LNCaP clone FGC (cell line): ENCODE data around the gene UTP11.

Source experiments
- DNase-seq: peaks from one replicate; pipeline ENCODE4 v3.0.0-alpha.2; 2011; ENCODE audit warnings: low read depth
- H3K4me3 ChIP-seq: 2 replicates; pipeline ENCODE4 v1.5.1; 2011; ENCODE audit warnings: mild to moderate bottlenecking, low read depth, low read length, control low read depth
- TF ChIP-seq, protein P1 (sequence below): IDR thresholded peaks from 2 replicates; pipeline ENCODE4 v1.5.1; 2012; ENCODE audit warnings: mild to moderate bottlenecking; ENCODE audit not compliant: control insufficient read depth, insufficient read depth; ENCODE audit errors: extremely low read depth

The UTP11 gene

DNA sequence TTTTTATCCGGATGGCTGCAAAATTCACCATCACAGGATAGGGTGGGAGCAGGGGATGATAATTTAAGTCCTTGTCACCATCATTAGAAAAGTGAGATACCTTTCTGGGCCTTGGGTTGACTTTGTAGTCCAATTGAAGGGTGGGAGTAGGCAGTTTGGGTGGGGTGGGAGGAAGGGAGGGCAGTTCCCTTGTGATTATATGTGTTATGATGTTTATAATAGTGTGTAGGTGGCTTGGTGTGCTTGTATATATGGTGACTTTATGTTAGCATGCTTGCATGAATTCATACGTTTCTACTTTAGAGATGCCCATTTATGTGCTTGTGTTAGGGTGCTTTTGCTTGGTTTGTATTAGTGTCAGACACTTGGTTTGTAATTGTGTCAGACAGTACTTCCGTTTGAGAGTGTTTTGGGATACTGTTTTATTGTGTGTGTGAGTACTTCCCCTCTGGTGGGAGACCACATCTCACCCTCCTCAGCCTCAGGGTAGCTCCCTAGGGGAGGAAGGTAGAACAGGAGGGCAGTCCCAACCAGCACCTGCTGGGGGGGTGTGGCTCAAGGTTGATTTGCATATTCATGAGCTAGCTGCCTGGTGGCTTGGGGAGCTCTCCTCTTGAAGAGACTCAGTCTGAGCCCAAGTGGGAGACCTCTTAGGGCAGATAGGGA is 40.3 kb downstream of the UTP11 start:
- DNase-seq, result no peak
- H3K4me3 ChIP-seq, result no peak overlapping the region
- TF ChIP-seq, protein P1, sequence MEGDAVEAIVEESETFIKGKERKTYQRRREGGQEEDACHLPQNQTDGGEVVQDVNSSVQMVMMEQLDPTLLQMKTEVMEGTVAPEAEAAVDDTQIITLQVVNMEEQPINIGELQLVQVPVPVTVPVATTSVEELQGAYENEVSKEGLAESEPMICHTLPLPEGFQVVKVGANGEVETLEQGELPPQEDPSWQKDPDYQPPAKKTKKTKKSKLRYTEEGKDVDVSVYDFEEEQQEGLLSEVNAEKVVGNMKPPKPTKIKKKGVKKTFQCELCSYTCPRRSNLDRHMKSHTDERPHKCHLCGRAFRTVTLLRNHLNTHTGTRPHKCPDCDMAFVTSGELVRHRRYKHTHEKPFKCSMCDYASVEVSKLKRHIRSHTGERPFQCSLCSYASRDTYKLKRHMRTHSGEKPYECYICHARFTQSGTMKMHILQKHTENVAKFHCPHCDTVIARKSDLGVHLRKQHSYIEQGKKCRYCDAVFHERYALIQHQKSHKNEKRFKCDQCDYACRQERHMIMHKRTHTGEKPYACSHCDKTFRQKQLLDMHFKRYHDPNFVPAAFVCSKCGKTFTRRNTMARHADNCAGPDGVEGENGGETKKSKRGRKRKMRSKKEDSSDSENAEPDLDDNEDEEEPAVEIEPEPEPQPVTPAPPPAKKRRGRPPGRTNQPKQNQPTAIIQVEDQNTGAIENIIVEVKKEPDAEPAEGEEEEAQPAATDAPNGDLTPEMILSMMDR, result no peak

DNA sequence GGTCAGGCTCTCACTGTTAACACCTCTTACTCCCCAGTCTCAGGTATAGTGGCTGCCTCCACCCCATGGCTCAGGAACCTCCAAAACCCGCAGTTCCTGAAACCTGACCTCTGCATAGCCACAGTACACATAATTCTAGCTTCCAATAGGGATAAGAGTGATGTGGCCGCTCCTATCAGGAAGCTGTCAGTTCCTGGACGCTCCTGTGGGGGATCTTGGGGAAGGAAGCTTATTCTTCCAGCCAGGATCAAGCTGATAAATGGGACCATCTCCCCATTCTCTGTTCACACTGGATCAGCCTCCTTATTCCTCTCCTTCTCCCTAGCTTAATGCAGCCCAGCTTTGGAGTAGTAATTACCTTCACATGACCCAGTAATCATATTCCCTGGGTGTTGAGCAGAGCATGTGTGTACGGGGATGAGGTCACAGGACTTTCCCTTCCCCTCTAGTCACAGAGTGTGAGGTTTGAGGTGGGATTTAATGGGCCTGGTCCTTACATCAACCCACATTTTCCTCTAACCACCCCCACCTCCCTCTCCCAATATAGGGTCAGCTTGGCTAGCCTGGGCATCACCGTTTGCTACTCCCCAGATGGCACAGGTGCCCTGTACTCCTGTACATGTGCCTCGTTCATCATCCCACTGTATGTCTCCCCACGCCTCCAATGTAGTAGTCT is 41.0 kb downstream of the UTP11 start:
- DNase-seq, result no peak
- H3K4me3 ChIP-seq, result no peak overlapping the region
- TF ChIP-seq, protein P1, result no peak

DNA sequence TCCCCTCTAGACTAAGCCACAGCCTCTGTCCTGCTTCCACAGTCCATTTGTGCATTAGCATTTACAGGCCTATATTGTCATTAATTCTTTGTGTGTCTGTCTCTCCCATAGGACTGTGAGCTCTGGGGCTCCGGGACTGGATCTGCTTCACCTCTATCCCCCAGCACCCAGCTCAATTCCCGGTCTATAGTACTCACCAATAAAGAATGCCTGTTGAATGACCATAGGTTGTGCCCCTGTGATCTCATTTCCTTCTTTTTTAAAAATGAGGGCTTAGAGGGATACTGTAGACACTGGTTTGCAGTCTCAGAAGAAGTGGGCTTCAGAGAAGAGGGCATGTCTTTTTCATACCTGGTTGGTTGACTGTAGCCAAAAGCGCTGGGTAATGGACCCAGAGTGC is 42.9 kb downstream of the UTP11 start:
- no peak overlapping the region for H3K4me3 ChIP-seq
- TF ChIP-seq, protein P1, result no peak
- no peak for DNase-seq

DNA sequence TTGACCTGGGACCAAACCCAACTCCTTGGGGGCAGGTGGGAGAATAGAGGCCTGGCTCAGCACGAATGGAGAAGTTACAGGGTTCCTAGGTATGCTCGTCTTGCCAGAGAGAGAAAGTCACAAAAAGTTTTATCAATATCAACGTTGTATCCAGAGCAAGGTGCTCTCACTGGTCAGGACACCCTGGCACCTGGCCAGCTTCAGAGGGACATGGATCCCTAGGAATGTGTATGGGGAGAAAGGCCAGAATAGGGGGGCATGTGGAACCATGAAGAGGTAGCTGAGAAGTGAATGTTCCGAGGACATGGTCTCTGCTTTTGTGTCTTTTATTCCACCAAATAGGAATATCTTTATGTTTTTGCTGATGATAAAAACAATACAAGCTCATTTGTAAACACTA is 43.4 kb downstream of the UTP11 start:
- no peak for DNase-seq
- no peak overlapping the region for H3K4me3 ChIP-seq

DNA sequence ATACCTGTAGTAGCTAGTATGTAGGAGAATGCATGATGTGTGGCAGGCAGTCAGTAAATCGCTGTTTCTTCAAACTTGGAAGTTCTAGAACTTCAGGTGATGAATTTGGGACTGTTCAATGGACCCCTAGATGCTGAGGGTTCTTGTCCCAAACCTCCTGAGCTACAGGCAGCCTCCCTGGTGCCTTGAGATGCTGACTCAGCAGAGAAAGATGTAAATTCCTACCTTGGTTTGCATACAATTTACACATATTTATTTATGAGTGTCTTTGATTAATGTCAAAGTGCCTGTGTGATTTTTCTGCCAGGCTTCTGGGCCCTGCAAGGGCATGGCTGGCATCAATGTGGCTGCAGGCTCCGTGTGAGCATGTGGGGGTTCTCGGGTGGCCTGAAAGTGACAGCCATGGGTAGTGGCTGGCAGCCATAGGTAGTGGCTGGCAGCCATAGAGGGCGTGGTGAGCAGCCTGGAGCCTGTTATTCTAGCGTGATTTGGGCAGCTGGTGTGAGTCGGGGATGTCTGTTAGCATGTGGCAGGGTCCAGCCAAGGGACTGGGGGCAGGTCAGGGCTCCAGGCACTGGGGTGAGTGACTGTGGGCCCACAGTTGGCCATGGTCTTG is 47.2 kb downstream of the UTP11 start:
- TF ChIP-seq, protein P1, result no peak
- no peak for DNase-seq
- no peak overlapping the region for H3K4me3 ChIP-seq

More for the DNA sequence above, 43.4 kb downstream of the UTP11 start:
- TF ChIP-seq, protein P1, result no peak

DNA sequence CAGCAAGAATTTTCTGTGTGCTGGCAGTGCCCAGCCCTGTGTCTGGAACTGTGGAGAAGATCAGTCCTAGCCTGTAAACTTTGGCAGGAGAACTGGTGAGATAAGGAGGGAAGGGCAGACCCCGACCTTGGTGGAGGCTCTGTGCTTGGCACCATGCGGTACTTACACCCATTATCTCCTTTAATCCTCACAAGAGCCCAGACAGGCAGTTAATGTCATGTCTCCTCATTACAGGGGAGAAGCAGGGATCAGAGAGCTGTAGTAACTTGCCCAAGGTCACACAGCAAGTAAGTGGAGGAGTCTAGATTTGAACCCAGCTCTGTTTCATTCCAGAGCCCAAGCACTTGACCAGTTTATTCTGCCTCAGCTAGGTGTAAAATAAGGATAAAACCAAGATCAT is 48.0 kb downstream of the UTP11 start:
- TF ChIP-seq, protein P1, result no peak
- no peak for DNase-seq
- no peak overlapping the region for H3K4me3 ChIP-seq
